Common myeloid progenitor, CD34-positive (primary cell): Measurements from ENCODE around the gene TCAP.
A peak's percentile ranks its signal among the peaks of the same experiment; 100 is the strongest.
"Not testable (repeated sequence)": the region's sequence is repeated elsewhere in the genome, so short reads cannot be mapped to it uniquely, and the experiment has no call there.

Experiments used
- CTCF ChIA-PET: fragments of 350-600 bp; sonication (Branson Sonifier 250); formaldehyde crosslinking; loops from one replicate; lab custom pipeline; 2021; ENCODE audit warnings: antibody characterized with exemption; lab: Charles Lee
- POLR2A ChIA-PET: fragments of 350-600 bp; sonication (Branson Sonifier 250); formaldehyde crosslinking; loops from one replicate; lab custom pipeline; 2021; ENCODE audit warnings: antibody characterized with exemption; lab: Charles Lee
- DNase-seq, 3 donors: peaks; one replicate each; pipeline versions ENCODE4 v3.0.0 to v3.0.0-alpha.2; 2013
- H3K27ac ChIP-seq, 2 experiments: 1 replicate in 1 of 2; 2 replicates in 1 of 2; pipeline ENCODE4 v1.7.0; 2013; ENCODE audit warnings: inconsistent platforms in 2 of 2, low read length in 2 of 2, mild to moderate bottlenecking in 2 of 2, low read depth in 1 of 2, moderate library complexity in 1 of 2; ENCODE audit not compliant: severe bottlenecking in 2 of 2, insufficient read depth in 1 of 2, poor library complexity in 1 of 2
- H3K27me3 ChIP-seq, 5 experiments: replicated peaks in 2 of 5; 1 replicate in 3 of 5; 2 replicates in 2 of 5; pipeline versions ENCODE4 v1.6.1 to v1.7.0; 2013; ENCODE audit warnings: low read length in 4 of 5, mild to moderate bottlenecking in 2 of 5, moderate library complexity in 2 of 5, inconsistent platforms in 1 of 5; ENCODE audit not compliant: insufficient read depth in 5 of 5, control insufficient read depth in 4 of 5
- H3K36me3 ChIP-seq, 4 experiments: 1 replicate in 2 of 4; 2 replicates in 2 of 4; pipeline versions ENCODE4 v1.6.1 to v1.7.0; 2013; ENCODE audit warnings: low read length in 3 of 4, control low read depth in 1 of 4, mild to moderate bottlenecking in 1 of 4; ENCODE audit not compliant: control insufficient read depth in 4 of 4, insufficient read depth in 4 of 4
- H3K4me1 ChIP-seq, 4 experiments: 1 replicate in 3 of 4; 2 replicates in 1 of 4; pipeline versions ENCODE4 v1.6.1 to v1.7.1; 2013; ENCODE audit warnings: low read length in 3 of 4, mild to moderate bottlenecking in 3 of 4, control low read depth in 1 of 4, inconsistent platforms in 1 of 4, moderate library complexity in 1 of 4; ENCODE audit not compliant: control insufficient read depth in 4 of 4, insufficient read depth in 4 of 4; ENCODE audit errors: control extremely low read depth in 1 of 4
- H3K4me3 ChIP-seq, 7 experiments: 1 replicate in 4 of 7; 2 replicates in 3 of 7; pipeline versions ENCODE4 v1.5.1 to v1.7.0; 2013; ENCODE audit warnings: mild to moderate bottlenecking in 7 of 7, low read length in 6 of 7, moderate library complexity in 6 of 7, inconsistent platforms in 2 of 7, low read depth in 2 of 7, control low read depth in 1 of 7; ENCODE audit not compliant: insufficient read depth in 4 of 7, control insufficient read depth in 1 of 7; ENCODE audit errors: extremely low read depth in 1 of 7
- H3K9me3 ChIP-seq, 5 experiments: 1 replicate in 4 of 5; 2 replicates in 1 of 5; pipeline versions ENCODE4 v1.6.1 to v1.7.1; 2013; ENCODE audit warnings: low read length in 4 of 5, mild to moderate bottlenecking in 2 of 5, inconsistent platforms in 1 of 5, low read depth in 1 of 5, moderate library complexity in 1 of 5; ENCODE audit not compliant: control insufficient read depth in 4 of 5, insufficient read depth in 2 of 5; ENCODE audit errors: control extremely low read depth in 1 of 5
- WGBS: methylation state at CpG from one replicate; pipeline ENCODE4 v1.1.5; 2013; ENCODE audit not compliant: insufficient coverage; 5-methylcytosine and 5-hydroxymethylcytosine counted together

Gene TCAP

GRCh38 chr17:39699157-39699817, 34.1 kb downstream of the TCAP start:
- H3K4me3 ChIP-seq, H3K9me3 ChIP-seq, H3K36me3 ChIP-seq, H3K27ac ChIP-seq, DNase-seq, POLR2A ChIA-PET: not testable (repeated sequence)
- Histone ChIP-seq H3K4me1 (peaks cover 0 to 11% (median 8%) of the 10 kb centered on the region in 4 experiments), H3K27me3 (peaks cover 0 to 40% (median 14%) of the 10 kb centered on the region in 5 experiments)
- 75% methylated on average over 9 of the region's 11 CpGs for WGBS
- CTCF ChIA-PET, result interaction anchor here (1.5 to 1.9 kb wide), 3 partner anchors 9 to 80 kb away, joined by 3 to 5 read pairs (median 4); no protein-coding TSS in a partner anchor

GRCh38 chr17:39699818-39700147, 34.6 kb downstream of the TCAP start, which contains the start of gene ERBB2:
ERBB2 (plus strand) TSS chr17:39700064; CDS start chr17:39700239, 175 bp downstream.
- ChIA-PET CTCF (interaction anchor here (1.5 to 1.9 kb wide), 3 partner anchors 9 to 81 kb away, joined by 3 to 5 read pairs (median 4); no protein-coding TSS in a partner anchor), POLR2A (interaction anchor here (1.3 kb wide), 1 partner anchor 24 kb away, joined by 3 read pairs; no protein-coding TSS in a partner anchor)
- Histone ChIP-seq H3K4me3 (peak within 1 kb of the TSS in 4 of 7 experiments; percentile 6 to 63 (median 52)), H3K27ac (no peak within 1 kb of the TSS), H3K27me3 (peaks cover 0 to 40% (median 14%) of the 10 kb centered on the region in 5 experiments), H3K4me1 (peaks cover 0 to 11% (median 8%) of the 10 kb centered on the region in 4 experiments), H3K36me3 (peaks cover 0 to 7% (median 0%) of the 10 kb centered on the region in 4 experiments), H3K9me3 (no peaks in the 10 kb centered on the region)
- 12% methylated on average over 17 of the region's 20 CpGs for WGBS
- no peak for DNase-seq

- peak in 2 of 3 donors; percentile 35 for DNase-seq
- POLR2A ChIA-PET, result interaction anchor here (0.6 to 1.3 kb wide), 2 partner anchors 24 to 394 kb away, joined by 3 read pairs; no protein-coding TSS in a partner anchor
- CTCF ChIA-PET, result interaction anchor here (1.0 to 1.9 kb wide), 4 partner anchors 10 to 81 kb away, joined by 3 to 5 read pairs (median 4); no protein-coding TSS in a partner anchor
- 2% methylated on average over 30 of the region's 57 CpGs for WGBS
- Histone ChIP-seq H3K27ac (no peak overlapping the region), H3K27me3 (peaks cover 0 to 40% (median 14%) of the 10 kb centered on the region in 5 experiments), H3K9me3 (no peaks in the 10 kb centered on the region), H3K4me1 (peaks cover 0 to 11% (median 8%) of the 10 kb centered on the region in 4 experiments), H3K4me3 (peak overlapping the region in 4 of 7 experiments; percentile 6 to 63 (median 52)), H3K36me3 (peaks cover 0 to 5% (median 0%) of the 10 kb centered on the region in 4 experiments)
Observed at GRCh38 chr17:39700148-39700987, 35.2 kb downstream of the TCAP start.

- H3K27me3 ChIP-seq, result peaks cover 0 to 40% (median 14%) of the 10 kb centered on the region in 5 experiments
- ChIA-PET CTCF (interaction anchor here (1.0 kb wide), 1 partner anchor 80 kb away, joined by 3 read pairs; no protein-coding TSS in a partner anchor), POLR2A (interaction anchor here (0.6 to 1.3 kb wide), 2 partner anchors 25 to 395 kb away, joined by 3 read pairs; no protein-coding TSS in a partner anchor)
- WGBS, result 72% methylated on average over 10 of the region's 10 CpGs
- H3K4me3 ChIP-seq, result no peak overlapping the region
- DNase-seq, result no peak
- peaks cover 0 to 11% (median 8%) of the 10 kb centered on the region in 4 experiments for H3K4me1 ChIP-seq
- H3K9me3 ChIP-seq, result no peaks in the 10 kb centered on the region
- H3K36me3 ChIP-seq, result peaks cover 0 to 4% (median 0%) of the 10 kb centered on the region in 4 experiments
- H3K27ac ChIP-seq, result no peak overlapping the region
Observed at GRCh38 chr17:39701012-39701783, 36.0 kb downstream of the TCAP start.

- H3K4me3 ChIP-seq, result no peak overlapping the region
- no peaks in the 10 kb centered on the region for H3K9me3 ChIP-seq
- H3K27ac ChIP-seq, result no peak overlapping the region
- 100% methylated on average over 3 of the region's 4 CpGs for WGBS
- H3K36me3 ChIP-seq, result no peaks in the 10 kb centered on the region
- POLR2A ChIA-PET, result no interaction called here
- peaks cover 0 to 40% (median 14%) of the 10 kb centered on the region in 5 experiments for H3K27me3 ChIP-seq
- CTCF ChIA-PET, result no interaction called here
- H3K4me1 ChIP-seq, result peaks cover 0 to 11% (median 8%) of the 10 kb centered on the region in 4 experiments
- DNase-seq, result no peak
Observed at GRCh38 chr17:39701784-39702422, 36.8 kb downstream of the TCAP start.
